Stimulated activated CD8-positive, alpha-beta memory T cell treated with anti-CD3 and anti-CD28 coated beads, Interleukin-7, amount 100 ng/mL, for 1 hour (primary cell): Measurements from ENCODE around the gene SCN1B.

Experiments used
- DNase-seq, 2 donors: peaks; one replicate each; pipeline ENCODE4 v3.0.0-alpha.2; 2020; ENCODE audit warnings: low read depth in 2 of 2

Gene SCN1B

GRCh38 chr19:35074426-35075201 is 44.3 kb downstream of the SCN1B start:
- DNase-seq, result no peak

- no peak for DNase-seq
Observed at GRCh38 chr19:35075202-35076025, 45.1 kb downstream of the SCN1B start.

GRCh38 chr19:35076026-35076370 is 45.7 kb downstream of the SCN1B start:
- no peak for DNase-seq

DNA sequence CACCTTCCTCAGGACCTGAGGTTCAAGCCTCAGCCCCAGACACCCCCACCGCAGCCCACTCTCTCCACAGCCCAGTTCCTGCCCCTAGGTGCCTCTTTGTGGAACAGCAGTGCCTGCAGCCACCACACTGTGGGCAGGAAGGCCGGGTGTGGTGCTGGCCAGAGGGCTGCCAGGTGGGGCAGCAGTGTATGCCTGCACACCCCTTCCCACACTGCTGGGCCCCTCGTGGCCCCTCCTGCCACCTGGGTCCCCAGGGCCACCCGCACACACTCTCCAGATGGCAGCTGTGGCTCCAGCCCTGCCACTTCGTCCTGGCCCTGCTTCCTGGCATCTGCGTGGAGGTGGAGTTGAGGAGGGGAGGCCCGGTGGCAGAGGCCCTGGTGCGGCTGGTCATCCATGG is 46.4 kb downstream of the SCN1B start:
- DNase-seq, result no peak

DNA sequence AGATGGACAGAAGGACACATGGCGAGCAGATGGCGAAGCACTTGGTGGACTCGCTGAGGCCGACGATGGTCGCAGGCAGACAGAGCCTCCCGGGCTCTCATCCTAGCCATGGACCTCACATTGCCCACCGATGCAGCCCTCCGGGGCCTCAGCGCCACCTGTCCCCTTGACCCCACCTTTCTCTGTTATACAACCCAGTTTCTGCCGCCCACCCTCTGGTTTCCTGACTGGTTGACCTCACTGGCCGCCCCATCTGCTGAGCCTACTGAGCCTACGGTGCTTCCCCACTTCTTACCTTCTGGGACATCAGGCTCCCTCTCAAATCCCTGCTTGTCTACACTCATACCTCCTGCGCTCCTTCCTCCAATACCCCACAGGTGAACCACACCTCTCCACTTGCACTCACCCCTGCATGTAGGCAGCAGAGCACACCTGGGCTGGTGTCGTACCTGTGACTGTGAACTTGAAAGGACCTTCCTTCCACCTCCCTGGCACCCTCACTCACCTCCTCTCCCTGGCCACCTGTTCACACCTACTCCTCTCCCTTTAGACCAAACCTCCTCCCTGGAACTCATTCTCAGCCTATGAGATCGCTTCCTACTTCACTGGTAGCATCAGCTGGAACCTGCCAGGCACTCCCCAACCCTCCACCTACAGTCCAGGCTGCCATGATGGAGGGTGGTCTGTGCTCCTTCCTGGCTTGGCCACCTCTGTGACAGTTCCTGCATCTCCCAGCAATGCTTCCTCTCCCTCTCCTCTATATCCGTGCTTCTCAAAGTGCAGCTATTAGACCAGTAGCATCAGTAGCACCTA is 47.3 kb downstream of the SCN1B start:
- DNase-seq, result no peak

DNA sequence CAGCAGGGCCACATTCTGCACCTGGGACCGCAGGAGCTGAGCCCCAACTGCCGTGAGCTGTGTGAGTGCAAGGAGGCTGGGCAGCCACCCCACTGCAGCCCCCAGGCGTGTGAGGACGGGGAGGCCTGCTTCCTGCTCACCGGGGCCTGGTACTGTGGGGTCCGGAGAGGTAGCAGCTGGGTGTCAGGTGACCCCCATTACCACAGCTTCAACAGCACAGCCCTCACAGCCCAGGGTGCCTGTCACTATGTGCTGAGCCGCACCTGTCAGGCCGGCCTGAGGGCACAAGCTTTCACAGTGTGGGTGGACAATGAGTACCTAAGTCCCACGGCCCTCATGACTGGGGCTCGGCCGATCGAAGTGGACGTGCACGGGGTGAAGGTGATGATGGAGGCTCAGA is 49.6 kb downstream of the SCN1B start:
- no peak for DNase-seq

DNA sequence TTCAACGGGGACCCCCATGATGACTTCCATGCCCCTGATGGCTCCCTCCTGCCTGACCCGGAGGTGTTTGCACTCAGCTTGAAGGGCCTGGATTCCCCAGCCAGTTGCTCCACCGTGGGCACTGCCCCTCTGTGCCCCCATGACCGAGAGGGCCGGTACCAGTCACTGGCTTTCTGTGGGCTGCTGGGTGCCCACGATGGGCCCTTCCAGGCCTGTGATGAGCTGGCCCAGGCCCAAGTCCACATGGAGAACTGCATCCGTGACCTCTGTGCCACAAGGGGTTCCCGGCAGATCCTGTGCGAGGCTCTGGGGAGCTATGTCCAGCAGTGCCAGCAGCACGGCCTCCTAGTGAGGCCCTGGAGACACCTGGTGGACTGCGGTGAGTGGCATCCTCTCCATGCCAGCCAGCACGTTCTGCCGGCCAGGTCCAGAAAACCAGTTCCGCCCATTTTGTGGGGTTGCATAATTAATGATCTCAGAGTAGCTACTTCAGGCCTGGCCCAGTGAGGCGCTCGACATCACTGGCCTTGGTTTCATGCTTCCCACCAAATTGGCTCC is 50.4 kb downstream of the SCN1B start:
- no peak for DNase-seq

GRCh38 chr19:35081201-35081600 is 50.9 kb downstream of the SCN1B start:
- DNase-seq, result no peak

GRCh38 chr19:35083691-35084508 is 53.6 kb downstream of the SCN1B start:
- DNase-seq, result no peak

- DNase-seq, result no peak
Observed at GRCh38 chr19:35084509-35084762, 54.2 kb downstream of the SCN1B start.

GRCh38 chr19:35085947-35086346 is 55.7 kb downstream of the SCN1B start:
- no peak for DNase-seq

DNA sequence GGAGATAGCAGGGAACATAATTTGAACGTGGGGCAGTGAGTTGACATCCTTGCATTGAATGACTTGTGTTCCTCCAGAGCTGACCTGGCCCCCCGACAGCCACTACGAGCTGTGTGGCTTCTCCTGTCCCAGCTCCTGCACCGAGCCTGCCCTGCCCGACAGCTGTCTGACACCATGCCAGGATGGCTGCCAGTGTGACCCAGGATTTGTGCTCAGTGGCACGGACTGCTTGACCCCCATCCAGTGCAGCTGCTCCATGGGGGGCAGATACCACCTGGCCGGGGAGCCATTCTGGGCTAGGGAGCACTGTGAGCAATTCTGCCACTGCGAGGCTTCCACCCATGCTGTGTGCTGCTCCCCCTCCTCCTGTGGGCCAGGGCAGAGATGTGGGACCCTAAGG is 56.2 kb downstream of the SCN1B start:
- DNase-seq, result no peak

DNA sequence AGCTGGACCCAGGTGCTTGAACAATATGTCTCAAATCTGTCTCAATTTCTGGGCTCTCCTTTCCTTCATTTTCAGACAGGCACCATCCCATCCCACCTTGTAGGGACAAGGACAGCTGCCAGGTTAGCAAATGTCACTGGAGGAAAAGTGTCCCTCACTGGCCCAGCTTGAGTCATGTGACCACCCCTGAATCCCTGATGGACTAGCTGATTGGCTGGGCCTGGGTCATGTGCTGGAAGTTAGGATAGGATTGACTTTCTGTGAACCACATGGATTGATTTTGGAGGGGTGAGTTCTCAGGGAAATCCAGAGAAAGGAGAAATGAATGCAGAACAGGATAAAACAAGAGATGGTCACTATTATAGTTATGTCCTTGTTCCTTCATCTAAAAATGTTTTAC is 57.1 kb downstream of the SCN1B start:
- no peak for DNase-seq

DNA sequence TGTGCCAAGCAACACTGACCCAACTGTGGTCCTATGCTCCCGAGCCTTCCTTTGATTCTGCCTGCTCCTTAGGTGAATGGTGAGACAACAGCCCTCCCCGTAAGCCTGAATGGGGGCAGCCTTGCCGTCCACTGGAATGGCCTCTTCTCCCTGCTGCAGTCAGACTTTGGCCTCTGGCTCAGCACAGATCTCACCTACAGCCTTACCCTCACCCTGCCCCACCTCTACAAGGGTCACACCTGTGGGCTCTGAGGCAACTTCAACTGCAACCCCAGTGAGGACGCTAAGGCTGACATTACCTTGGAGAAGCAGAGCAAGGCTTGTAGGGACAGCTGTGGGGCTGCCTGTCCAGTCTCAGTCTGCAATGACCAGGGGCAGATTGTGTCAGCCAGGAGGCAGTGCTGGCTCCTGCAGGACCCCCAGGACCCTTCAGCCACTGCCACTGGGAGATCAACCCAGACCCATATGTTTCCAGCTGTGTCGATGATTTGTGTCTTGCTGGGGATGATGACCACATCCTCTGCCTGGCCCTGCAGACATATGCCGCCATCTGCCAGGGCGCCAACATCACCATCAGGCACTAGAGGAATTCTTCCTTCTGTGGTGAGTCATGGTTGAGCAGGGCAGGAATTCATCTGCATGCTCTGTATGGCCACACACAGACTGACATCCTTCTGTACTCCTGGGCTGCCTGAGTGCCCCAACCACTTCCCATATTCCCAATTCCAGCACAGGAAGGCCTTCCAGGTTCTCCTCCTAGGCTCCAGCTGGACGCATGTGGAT is 58.1 kb downstream of the SCN1B start:
- no peak for DNase-seq

GRCh38 chr19:35089554-35089953 is 59.3 kb downstream of the SCN1B start:
- no peak for DNase-seq
